Raji (cell line): Measurements from ENCODE around the gene MYO7B.

Experiments used
- POLR2A ChIP-seq: IDR thresholded peaks from 2 replicates; pipeline ENCODE4 v1.6.1; 2011; ENCODE audit warnings: low read depth, low read length, control low read depth; ENCODE audit not compliant: insufficient read depth

MYO7B gene

DNA sequence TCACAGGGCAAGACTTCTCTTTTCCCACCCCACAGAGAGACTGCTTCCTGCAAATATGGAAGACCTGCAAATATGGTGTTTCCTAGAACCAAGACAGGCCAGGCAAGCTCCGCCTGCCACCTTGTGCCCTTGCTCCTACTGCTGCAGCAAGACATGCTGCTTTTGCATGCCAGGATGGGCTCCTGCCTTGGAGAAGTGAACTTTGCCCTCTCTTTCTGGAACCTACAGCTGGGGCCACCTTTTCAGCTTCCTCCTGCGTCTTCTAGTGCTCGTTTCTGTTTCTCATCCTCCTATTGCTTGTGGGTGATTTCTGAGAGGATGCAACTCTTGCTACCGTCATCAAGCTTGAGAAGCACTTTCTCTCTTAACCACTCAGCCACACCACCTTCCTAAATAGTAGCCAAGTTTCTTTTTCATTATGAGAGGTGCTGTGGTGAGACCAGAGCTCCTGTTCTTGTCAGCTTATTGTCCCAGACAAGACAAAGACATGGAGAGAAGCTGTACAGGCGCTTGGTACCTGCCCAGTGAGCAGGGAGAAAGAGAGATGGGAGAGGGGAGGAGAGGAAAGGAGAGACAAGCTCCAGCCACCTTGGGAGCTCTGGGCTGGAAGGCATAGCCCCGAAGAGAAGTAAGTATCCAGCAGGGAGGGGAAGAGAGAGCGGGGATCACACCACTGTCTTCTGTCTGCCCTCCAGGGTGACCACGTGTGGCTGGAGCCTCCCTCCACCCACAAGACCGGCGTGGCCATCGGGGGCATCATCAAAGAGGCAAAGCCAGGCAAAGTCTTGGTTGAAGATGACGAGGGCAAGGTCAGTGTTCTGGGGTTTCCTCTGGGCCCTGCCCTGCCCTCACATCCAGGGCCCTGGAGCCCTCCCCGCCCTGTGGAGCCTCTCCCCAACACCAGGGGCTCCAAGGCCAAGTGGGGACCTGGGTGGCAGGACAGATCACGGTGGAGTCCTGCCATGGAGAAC is 28.3 kb downstream of the MYO7B start:
- no peak for TF ChIP-seq POLR2A

DNA sequence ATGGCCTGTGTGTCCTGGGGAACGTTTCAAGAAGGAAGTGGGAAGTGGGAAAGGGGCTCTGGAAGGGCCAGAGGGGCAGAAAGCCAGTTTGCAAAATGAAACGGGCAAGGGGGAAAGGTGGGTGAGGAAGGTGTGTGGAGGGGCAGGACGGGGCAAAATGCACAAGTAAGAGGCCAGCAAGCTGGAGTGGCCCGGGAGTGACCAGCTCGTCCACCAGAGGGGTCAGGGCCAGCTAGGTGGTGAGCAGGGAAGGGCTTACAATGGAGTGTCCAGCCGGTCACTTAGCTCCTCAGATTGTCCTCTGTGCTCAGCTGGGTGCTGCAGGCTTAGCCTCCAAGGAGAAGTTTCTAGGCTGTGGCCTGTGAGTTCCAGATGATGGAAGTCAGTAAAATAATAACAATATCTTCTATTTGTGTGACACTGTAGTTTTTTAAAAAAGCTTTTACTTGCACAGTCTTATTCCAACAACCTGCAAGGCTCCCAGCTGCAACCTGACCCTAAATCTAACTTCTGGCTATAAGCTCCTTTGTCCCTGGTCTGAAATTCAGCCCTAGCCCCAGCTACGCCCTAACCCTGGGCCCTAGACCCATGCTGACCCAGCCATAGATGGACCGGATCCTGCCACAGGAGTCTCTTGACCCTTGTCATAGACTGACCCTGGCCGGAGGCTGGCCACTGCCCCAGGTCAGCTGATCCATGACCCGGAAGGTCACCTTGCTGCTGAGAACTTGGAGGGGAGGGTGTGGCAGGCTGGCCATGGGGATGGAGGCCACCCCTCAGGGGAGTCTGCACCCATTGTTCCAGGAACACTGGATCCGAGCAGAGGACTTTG is 29.2 kb downstream of the MYO7B start:
- TF ChIP-seq POLR2A: no peak

DNA sequence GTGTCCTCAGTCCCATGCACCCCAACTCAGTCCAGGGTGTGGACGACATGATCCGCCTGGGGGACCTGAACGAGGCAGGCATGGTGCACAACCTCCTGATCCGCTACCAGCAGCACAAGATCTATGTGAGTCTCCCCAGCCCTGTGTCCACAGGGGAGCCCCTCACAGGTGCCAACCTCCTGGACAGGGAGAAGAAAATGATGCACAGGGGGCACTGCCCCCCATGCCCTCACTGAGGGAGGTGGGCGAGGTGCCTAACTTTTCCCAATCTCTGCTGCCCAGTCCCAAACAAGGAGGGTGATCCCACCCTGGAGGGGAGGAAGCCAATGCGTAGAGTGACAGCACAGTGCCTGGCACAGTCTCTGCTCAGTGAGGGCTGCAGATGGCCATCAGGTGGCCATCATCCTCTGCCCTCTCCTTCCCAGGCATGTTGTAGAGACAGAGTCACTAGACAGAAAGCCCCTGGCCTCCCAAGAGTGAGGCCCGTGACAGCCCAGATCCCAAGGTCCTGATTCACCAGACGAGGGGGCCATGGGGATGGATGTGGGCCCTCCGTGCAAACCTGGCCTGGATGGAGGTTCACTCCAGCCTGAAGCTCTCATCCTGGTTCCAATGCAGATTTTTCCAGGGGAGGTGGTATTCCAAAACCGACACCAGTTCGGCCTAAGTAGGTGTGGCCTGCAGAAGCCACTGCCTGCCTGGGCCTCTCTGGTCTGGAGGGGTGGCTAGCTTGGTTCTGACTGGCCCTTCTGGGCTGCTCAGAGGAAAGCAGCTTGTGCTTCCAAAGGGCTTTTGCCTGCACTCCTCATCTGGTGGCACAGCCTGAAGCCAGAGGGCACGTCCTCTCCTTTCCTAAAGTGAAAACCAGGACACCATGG is 30.0 kb downstream of the MYO7B start:
- TF ChIP-seq POLR2A: no peak

DNA sequence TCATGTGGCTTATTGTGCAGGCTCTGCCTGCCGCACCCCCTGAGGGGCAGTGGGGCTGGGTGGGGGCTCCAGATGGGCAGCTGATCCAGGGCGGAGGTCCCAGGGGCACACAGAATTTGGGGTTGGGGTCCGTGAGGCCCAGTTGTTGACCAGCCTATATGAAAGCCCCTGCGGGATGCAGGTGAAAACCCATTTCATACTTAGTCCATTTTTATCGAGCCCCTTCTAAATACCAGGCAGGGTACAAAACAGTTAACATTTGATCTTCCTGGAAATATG is 30.6 kb downstream of the MYO7B start:
- TF ChIP-seq POLR2A: no peak

DNA sequence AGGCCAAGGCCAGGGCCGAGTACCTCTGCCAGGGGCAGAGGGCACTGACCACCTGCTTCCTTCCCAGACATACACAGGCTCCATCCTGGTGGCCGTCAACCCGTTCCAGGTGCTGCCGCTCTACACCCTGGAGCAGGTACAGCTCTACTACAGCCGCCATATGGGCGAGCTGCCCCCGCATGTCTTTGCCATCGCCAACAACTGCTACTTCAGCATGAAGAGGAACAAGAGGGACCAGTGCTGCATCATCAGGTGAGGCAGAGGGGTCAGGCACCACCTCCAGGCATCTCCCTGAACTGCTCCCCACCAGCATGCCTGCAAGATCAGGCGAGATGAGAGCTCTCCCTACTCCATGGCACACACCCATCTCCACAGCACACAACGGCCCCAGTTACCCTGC is 31.1 kb downstream of the MYO7B start:
- no peak for TF ChIP-seq POLR2A

DNA sequence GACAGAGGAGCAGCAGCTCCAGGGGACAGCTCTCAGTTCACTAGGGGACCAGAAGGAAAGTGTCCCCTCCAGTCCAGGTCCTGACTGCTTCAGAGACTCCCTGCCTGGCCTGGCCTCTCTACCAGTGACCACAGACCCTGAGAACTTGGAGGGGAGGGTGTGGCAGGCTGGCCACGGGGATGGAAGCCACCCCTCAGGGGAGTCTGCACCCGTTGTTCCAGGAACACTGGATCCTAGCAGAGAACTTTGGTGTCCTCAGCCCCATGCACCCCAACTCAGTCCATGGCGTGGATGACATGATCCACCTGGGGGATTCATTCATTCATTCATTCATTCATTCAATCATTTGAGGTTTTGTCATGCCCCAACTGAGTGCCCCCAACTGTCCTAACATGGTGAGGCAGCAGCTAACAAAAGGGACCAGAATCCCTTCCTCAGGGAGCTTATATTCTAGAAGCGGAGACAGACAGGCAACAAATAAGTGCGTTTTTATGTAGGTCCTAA is 31.9 kb downstream of the MYO7B start:
- TF ChIP-seq POLR2A: no peak

DNA sequence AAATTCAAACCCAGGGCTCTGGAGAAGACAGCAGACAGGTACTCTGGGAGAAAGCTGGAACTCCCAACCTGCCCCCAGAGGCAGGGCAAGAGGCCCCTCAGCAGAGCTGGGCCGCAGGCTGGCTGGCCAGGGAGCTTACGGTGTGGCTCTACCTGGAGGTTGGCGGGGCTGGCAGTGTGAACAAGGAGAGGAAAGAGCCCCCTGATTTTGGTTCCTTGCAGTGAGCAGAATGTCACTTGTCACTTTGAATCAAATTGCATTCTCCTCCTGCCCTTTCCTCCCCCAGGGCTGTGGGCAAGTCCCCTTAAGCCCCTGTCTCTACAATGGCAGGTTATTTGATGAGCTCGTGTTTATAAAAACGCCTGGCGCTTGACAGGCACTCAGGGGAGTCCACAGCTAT is 32.6 kb downstream of the MYO7B start:
- TF ChIP-seq POLR2A: no peak

DNA sequence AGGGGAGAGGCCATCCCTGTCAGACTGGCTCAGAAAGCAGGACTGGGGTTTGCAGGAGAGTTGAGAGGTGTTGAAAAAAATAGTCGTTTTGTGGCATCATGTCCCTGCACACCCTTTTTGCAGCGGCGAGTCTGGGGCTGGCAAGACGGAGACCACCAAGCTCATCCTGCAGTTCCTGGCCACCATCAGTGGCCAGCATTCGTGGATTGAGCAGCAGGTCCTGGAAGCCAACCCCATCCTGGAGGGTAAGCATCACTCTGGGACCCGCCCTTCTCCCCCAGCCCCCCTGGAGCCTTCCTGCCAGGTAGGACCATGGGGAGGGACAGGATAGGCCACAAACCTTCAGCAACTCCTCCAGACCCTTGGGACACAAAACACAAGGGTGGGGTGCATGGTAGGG is 34.2 kb downstream of the MYO7B start:
- no peak for TF ChIP-seq POLR2A

DNA sequence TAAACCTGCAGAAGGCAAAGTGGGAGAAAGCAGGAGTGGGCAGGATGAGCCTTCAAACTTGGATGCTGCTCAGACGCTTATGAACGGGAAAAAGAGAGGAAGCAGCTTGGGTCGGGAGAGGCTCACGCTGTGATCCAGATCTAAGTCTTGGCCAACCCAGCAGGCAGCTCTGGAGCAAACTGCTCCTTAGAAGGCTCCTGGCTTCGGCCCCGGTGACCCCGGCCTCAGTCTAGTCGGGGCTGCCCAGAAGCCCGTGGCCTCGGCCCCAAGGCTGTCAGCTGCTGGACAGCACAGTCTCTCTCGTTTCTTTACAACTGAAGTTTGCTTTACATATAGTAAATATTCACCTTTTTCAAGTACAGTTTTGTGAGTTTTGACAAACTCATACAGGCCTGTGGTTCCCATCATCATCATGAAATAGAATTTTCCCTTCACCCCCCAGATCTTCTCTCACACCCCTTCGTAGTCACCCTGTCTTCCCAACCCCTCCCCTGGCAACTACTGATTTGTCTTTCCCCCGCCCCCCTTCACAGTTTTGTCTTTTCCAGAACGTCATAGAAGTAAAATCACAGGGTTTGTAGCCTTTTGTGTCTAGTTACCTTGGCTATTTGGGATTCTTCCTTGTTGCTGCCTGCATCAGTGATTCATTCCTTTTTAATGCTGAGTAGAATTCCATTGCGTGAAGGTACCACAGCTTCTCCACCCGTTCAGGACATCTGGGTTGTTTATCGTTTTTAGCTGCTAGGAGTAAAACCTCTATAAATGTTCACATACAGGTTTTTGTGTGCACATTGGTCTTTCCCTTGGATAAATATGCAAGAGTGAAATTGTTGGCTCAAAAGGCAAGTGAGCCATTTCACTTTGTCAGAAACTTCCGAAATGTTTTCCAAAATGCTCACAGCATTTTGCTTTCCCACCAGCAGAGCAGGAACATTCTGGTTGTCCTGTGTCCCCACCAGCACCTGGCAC is 35.1 kb downstream of the MYO7B start:
- TF ChIP-seq POLR2A: no peak

DNA sequence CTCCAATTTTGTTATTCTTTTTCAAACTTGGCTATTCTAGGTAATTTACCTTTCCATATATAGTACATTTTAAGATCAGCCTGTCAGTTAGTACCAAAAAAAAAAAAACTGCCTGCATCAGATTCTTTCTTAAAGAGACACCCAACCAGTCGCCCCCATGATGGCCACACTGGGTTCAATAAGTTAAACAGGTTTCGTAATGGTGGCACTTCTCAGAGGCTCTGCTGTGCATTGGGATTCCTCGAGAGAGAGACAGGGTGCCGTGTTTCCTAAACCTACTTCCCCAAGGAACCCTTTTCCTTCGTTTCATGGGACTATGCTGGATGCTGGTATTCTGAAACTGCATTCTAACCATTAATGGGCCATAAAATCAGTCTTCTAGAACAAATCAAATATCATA is 37.4 kb downstream of the MYO7B start:
- TF ChIP-seq POLR2A: no peak

DNA sequence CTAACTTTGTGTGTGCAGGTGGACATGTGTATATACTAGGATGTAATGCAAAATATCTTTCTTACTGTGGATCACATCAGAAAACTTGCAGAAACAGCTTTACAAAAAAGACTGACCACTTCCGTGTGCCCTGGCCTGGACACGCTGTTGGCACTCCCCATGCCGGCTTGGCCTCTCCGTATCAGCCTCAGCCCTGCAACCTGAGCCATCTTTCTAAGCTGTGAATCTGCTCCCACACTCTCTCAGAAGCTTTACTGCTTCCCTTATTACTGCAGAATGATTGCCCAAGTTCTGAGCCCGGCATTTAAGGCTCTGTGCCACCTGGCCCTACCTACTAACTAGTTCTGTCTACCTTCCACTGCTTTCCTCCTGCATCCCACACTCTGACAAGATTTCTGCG is 37.8 kb downstream of the MYO7B start:
- TF ChIP-seq POLR2A: no peak

DNA sequence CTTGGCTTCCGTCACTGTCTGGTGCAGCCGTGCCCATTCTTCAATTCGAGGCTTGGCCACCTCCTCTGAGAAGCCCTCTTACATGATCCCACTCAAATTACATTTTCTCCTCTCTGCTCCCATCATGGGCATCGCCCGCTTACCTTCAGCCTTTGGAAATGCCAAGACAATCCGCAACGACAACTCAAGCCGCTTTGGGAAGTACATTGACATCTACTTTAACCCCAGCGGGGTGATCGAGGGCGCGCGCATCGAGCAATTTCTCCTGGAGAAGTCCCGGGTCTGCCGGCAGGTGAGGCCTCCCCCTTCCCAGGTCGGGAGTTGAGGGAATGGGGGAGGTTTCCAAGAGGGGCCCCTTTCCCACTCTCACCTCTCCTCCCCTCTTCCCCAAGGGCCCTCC is 38.3 kb downstream of the MYO7B start:
- TF ChIP-seq POLR2A: no peak

DNA sequence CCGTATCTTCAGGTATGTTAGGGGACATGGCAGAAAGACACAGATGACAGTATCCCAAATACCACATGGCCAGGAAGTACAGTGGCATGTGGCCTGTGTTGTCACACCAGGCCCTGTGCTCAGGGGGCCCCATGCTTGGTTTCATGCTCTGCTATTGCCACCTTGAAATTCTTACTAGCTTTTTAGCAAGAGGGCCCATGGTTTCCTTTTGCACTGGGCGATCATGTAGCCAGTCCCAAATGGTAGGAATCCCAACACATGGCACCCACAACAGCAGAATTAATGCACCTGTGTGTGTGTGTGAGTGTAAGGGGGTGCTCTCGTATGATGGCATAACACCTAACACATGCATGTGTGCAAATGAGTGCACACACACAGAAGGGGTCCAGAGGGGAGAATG is 39.2 kb downstream of the MYO7B start:
- no peak for TF ChIP-seq POLR2A

DNA sequence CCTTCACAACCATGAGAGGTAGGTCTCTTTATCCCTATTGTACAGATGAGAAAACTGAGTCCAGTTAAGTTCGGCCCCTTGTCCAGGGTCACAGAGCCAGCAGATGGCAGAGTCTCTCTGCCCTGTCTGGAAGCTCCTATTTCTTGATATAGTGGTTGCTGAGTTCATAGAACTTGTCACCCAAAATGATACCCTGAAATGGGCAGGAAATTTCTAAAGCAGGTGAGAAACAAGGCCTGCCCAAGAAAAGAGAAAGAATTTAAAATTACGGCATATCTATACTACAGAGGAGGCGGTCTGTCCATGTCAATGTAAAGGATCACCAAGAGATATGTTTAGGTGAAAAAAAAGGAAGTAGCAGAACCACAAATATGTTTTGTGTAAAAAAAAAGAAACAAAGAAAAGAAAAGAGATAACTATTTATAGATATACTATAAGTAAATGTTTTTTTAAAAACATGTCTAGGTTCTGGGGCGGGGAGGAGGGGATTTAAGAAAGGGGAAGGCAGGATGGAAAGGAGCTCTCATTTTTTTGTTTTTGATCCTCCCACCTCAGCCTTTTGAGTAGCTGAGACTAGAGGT is 39.8 kb downstream of the MYO7B start:
- TF ChIP-seq POLR2A: no peak
